Measurements from ENCODE around the gene NNAT.
"Not testable (repeated sequence)": the region's sequence is repeated elsewhere in the genome, so short reads cannot be mapped to it uniquely, and the experiment has no call there.

NNAT gene

GRCh38 chr20:37521061-37521771 is at the start of gene NNAT:
Gene NNAT (plus strand): TSS chr20:37521250. CDS start chr20:37521332, 82 bp downstream.
- Histone ChIP-seq H3K9me3 (ENCODE audit: low read length) (peaks cover 34% of the 10 kb centered on the region), H2AFZ (ENCODE audit: low read depth, low read length) (no peak within 1 kb of the TSS), H3K36me3 (ENCODE audit: insufficient read depth, low read length) (peaks cover 9% of the 10 kb centered on the region), H3K4me1 (ENCODE audit: insufficient read depth, low read length) (peaks cover 20% of the 10 kb centered on the region), H3K4me3 (ENCODE audit: low read length) (no peak within 1 kb of the TSS), H3K27me3 (ENCODE audit: insufficient read depth, low read length) (no peaks in the 10 kb centered on the region)

GRCh38 chr20:37471741-37472235 is 49.3 kb upstream of the NNAT start:
- no peak overlapping the region for H2AFZ ChIP-seq (ENCODE audit: low read depth, low read length)
- no peak overlapping the region for H3K4me3 ChIP-seq (ENCODE audit: low read length)
- peaks cover 21% of the 10 kb centered on the region for H3K4me1 ChIP-seq (ENCODE audit: insufficient read depth, low read length)
- H3K27me3 ChIP-seq (ENCODE audit: insufficient read depth, low read length), result no peaks in the 10 kb centered on the region
- H3K36me3 ChIP-seq (ENCODE audit: insufficient read depth, low read length), result no peaks in the 10 kb centered on the region
- H3K9me3 ChIP-seq (ENCODE audit: low read length), result peaks cover 2% of the 10 kb centered on the region

- not testable (repeated sequence) for H3K4me3 ChIP-seq (ENCODE audit: low read length); H3K9me3 ChIP-seq (ENCODE audit: low read length); H3K36me3 ChIP-seq (ENCODE audit: insufficient read depth, low read length); H2AFZ ChIP-seq (ENCODE audit: low read depth, low read length); H3K27me3 ChIP-seq (ENCODE audit: insufficient read depth, low read length)
- peaks cover 21% of the 10 kb centered on the region for H3K4me1 ChIP-seq (ENCODE audit: insufficient read depth, low read length)
Measured at GRCh38 chr20:37472435-37472834, 48.6 kb upstream of the NNAT start.

GRCh38 chr20:37473249-37474000 is 47.6 kb upstream of the NNAT start:
- Histone ChIP-seq H3K4me1 (ENCODE audit: insufficient read depth, low read length) (peaks cover 21% of the 10 kb centered on the region), H3K9me3 (ENCODE audit: low read length) (peaks cover 2% of the 10 kb centered on the region), H3K27me3 (ENCODE audit: insufficient read depth, low read length) (no peaks in the 10 kb centered on the region), H2AFZ (ENCODE audit: low read depth, low read length) (no peak overlapping the region), H3K36me3 (ENCODE audit: insufficient read depth, low read length) (no peaks in the 10 kb centered on the region), H3K4me3 (ENCODE audit: low read length) (no peak overlapping the region)

- Histone ChIP-seq H3K4me3 (ENCODE audit: low read length) (no peak overlapping the region), H3K27me3 (ENCODE audit: insufficient read depth, low read length) (no peaks in the 10 kb centered on the region), H3K9me3 (ENCODE audit: low read length) (peaks cover 2% of the 10 kb centered on the region), H3K36me3 (ENCODE audit: insufficient read depth, low read length) (no peaks in the 10 kb centered on the region), H3K4me1 (ENCODE audit: insufficient read depth, low read length) (peaks cover 21% of the 10 kb centered on the region), H2AFZ (ENCODE audit: low read depth, low read length) (no peak overlapping the region)
Measured at GRCh38 chr20:37474386-37474785, 46.7 kb upstream of the NNAT start.

- H2AFZ ChIP-seq (ENCODE audit: low read depth, low read length), result no peak overlapping the region
- no peak overlapping the region for H3K4me3 ChIP-seq (ENCODE audit: low read length)
- peaks cover 5% of the 10 kb centered on the region for H3K9me3 ChIP-seq (ENCODE audit: low read length)
- H3K4me1 ChIP-seq (ENCODE audit: insufficient read depth, low read length), result peaks cover 21% of the 10 kb centered on the region
- H3K36me3 ChIP-seq (ENCODE audit: insufficient read depth, low read length), result no peaks in the 10 kb centered on the region
- H3K27me3 ChIP-seq (ENCODE audit: insufficient read depth, low read length), result no peaks in the 10 kb centered on the region
Measured at GRCh38 chr20:37475252-37475651, 45.8 kb upstream of the NNAT start.

GRCh38 chr20:37477041-37477440 is 44.0 kb upstream of the NNAT start:
- no peak overlapping the region for H2AFZ ChIP-seq (ENCODE audit: low read depth, low read length)
- H3K36me3 ChIP-seq (ENCODE audit: insufficient read depth, low read length), result no peaks in the 10 kb centered on the region
- H3K4me1 ChIP-seq (ENCODE audit: insufficient read depth, low read length), result peaks cover 25% of the 10 kb centered on the region
- H3K4me3 ChIP-seq (ENCODE audit: low read length), result no peak overlapping the region
- H3K27me3 ChIP-seq (ENCODE audit: insufficient read depth, low read length), result no peaks in the 10 kb centered on the region
- H3K9me3 ChIP-seq (ENCODE audit: low read length), result peaks cover 6% of the 10 kb centered on the region

- H3K27me3 ChIP-seq (ENCODE audit: insufficient read depth, low read length), result no peaks in the 10 kb centered on the region
- peaks cover 18% of the 10 kb centered on the region for H3K4me1 ChIP-seq (ENCODE audit: insufficient read depth, low read length)
- H3K9me3 ChIP-seq (ENCODE audit: low read length), result peaks cover 6% of the 10 kb centered on the region
- H2AFZ ChIP-seq (ENCODE audit: low read depth, low read length), result no peak overlapping the region
- H3K36me3 ChIP-seq (ENCODE audit: insufficient read depth, low read length), result no peaks in the 10 kb centered on the region
- no peak overlapping the region for H3K4me3 ChIP-seq (ENCODE audit: low read length)
Measured at GRCh38 chr20:37479266-37479665, 41.8 kb upstream of the NNAT start.

- Histone ChIP-seq H2AFZ (ENCODE audit: low read depth, low read length) (no peak overlapping the region), H3K4me3 (ENCODE audit: low read length) (no peak overlapping the region), H3K27me3 (ENCODE audit: insufficient read depth, low read length) (no peaks in the 10 kb centered on the region), H3K36me3 (ENCODE audit: insufficient read depth, low read length) (no peaks in the 10 kb centered on the region), H3K4me1 (ENCODE audit: insufficient read depth, low read length) (peaks cover 10% of the 10 kb centered on the region), H3K9me3 (ENCODE audit: low read length) (peaks cover 6% of the 10 kb centered on the region)
Measured at GRCh38 chr20:37479925-37480691, 40.9 kb upstream of the NNAT start.

- Histone ChIP-seq H3K27me3 (ENCODE audit: insufficient read depth, low read length) (no peaks in the 10 kb centered on the region), H3K36me3 (ENCODE audit: insufficient read depth, low read length) (no peaks in the 10 kb centered on the region), H2AFZ (ENCODE audit: low read depth, low read length) (no peak overlapping the region), H3K4me1 (ENCODE audit: insufficient read depth, low read length) (peaks cover 4% of the 10 kb centered on the region), H3K4me3 (ENCODE audit: low read length) (no peak overlapping the region), H3K9me3 (ENCODE audit: low read length) (peaks cover 6% of the 10 kb centered on the region)
Measured at GRCh38 chr20:37480919-37481318, 40.1 kb upstream of the NNAT start.

- Histone ChIP-seq H3K4me1 (ENCODE audit: insufficient read depth, low read length) (peaks cover 4% of the 10 kb centered on the region), H3K9me3 (ENCODE audit: low read length) (peaks cover 6% of the 10 kb centered on the region), H3K36me3 (ENCODE audit: insufficient read depth, low read length) (no peaks in the 10 kb centered on the region), H3K4me3 (ENCODE audit: low read length) (no peak overlapping the region), H2AFZ (ENCODE audit: low read depth, low read length) (no peak overlapping the region), H3K27me3 (ENCODE audit: insufficient read depth, low read length) (no peaks in the 10 kb centered on the region)
Measured at GRCh38 chr20:37481610-37482009, 39.4 kb upstream of the NNAT start.

GRCh38 chr20:37484331-37484730 is 36.7 kb upstream of the NNAT start:
- Histone ChIP-seq H3K4me1 (ENCODE audit: insufficient read depth, low read length) (peaks cover 4% of the 10 kb centered on the region), H3K4me3 (ENCODE audit: low read length) (no peak overlapping the region), H3K27me3 (ENCODE audit: insufficient read depth, low read length) (no peaks in the 10 kb centered on the region), H2AFZ (ENCODE audit: low read depth, low read length) (no peak overlapping the region), H3K9me3 (ENCODE audit: low read length) (peaks cover 6% of the 10 kb centered on the region), H3K36me3 (ENCODE audit: insufficient read depth, low read length) (no peaks in the 10 kb centered on the region)

GRCh38 chr20:37486209-37486608 is 34.8 kb upstream of the NNAT start:
- not testable (repeated sequence) for H3K36me3 ChIP-seq (ENCODE audit: insufficient read depth, low read length)

More at GRCh38 chr20:37486209-37486608, 34.8 kb upstream of the NNAT start:
- H3K4me1 ChIP-seq (ENCODE audit: insufficient read depth, low read length); H3K9me3 ChIP-seq (ENCODE audit: low read length); H3K27me3 ChIP-seq (ENCODE audit: insufficient read depth, low read length); H3K4me3 ChIP-seq (ENCODE audit: low read length); H2AFZ ChIP-seq (ENCODE audit: low read depth, low read length): not testable (repeated sequence)

All from neuron (in vitro differentiated cells).